Endothelial cell of umbilical vein (primary cell): ENCODE data around the gene WRAP73. TPM values are rescaled to one million over a fixed set of nuclear protein-coding genes. Genes with fewer than 3 reads are reported as not detected.

Experiments
- BruUV-seq: library from RNA; stranded (reverse); fragments of 400-500 nt; replicated peaks from 2 replicates; lab custom pipeline; 2021; lab: Mats Ljungman, UMichigan
- CTCF ChIA-PET: fragments of 300-600, 350-600 bp; sonication (Branson Sonifier 250); formaldehyde crosslinking; loops from one replicate; lab custom pipeline; 2021; ENCODE audit warnings: antibody characterized with exemption, inconsistent platforms; lab: Charles Lee
- POLR2A ChIA-PET: fragments of 300-600, 350-600 bp; sonication (Branson Sonifier 250); formaldehyde crosslinking; loops from one replicate; lab custom pipeline; 2021; ENCODE audit warnings: antibody characterized with exemption, inconsistent platforms; lab: Charles Lee
- DNase-seq: peaks from one replicate; pipeline ENCODE4 v3.0.0-alpha.2; 2011; ENCODE audit warnings: low read depth, low spot score
- FAIRE-seq: peaks from 2 replicates; lab custom pipeline; 2011; peaks lifted over from hg19 to GRCh38; lab: Jason Lieb, UNC
- H2AFZ ChIP-seq: 2 replicates; pipeline ENCODE4 v1.6.0; 2012; ENCODE audit warnings: low read depth, low read length, control low read depth, inconsistent platforms
- H3K27ac ChIP-seq: 2 replicates; pipeline ENCODE4 v1.5.1; 2011; ENCODE audit warnings: low read depth, mild to moderate bottlenecking, control low read depth, low read length, moderate library complexity; ENCODE audit not compliant: insufficient read depth
- H3K27me3 ChIP-seq, 2 experiments: 2 replicates each; pipeline versions ENCODE4 v1.6.0 to v1.6.1; 2011; ENCODE audit warnings: low read length in 2 of 2, mixed read lengths in 1 of 2; ENCODE audit not compliant: control insufficient read depth in 2 of 2, insufficient read depth in 2 of 2
- H3K36me3 ChIP-seq, 2 experiments: 2 replicates in 1 of 2; 3 replicates in 1 of 2; pipeline ENCODE4 v1.5.1; 2011; ENCODE audit warnings: low read length in 2 of 2, mild to moderate bottlenecking in 1 of 2, moderate library complexity in 1 of 2; ENCODE audit not compliant: control insufficient read depth in 2 of 2, insufficient read depth in 2 of 2; ENCODE audit errors: extremely low read depth in 1 of 2
- H3K4me1 ChIP-seq: 3 replicates; pipeline ENCODE4 v1.5.1; 2011; ENCODE audit warnings: mild to moderate bottlenecking, low read length; ENCODE audit not compliant: control insufficient read depth, insufficient read depth; ENCODE audit errors: extremely low read depth
- H3K4me2 ChIP-seq: 2 replicates; pipeline ENCODE4 v1.6.1; 2011; ENCODE audit warnings: low read length, control low read depth, mixed read lengths; ENCODE audit not compliant: insufficient read depth
- H3K4me3 ChIP-seq, 3 experiments: fragments of 200-600 bp in 1 of 3; sonication (generic), shearing (Covaris generic) in 1 of 3; replicated peaks in 1 of 3; 2 replicates each; pipeline ENCODE4 v1.5.1; 2011 to 2016; ENCODE audit warnings: control low read depth in 3 of 3, low read length in 3 of 3, mild to moderate bottlenecking in 2 of 3, inconsistent platforms in 1 of 3, low read depth in 1 of 3, moderate library complexity in 1 of 3; ENCODE audit not compliant: insufficient read depth in 1 of 3
- H3K79me2 ChIP-seq: 2 replicates; pipeline ENCODE4 v1.6.0; 2012; ENCODE audit warnings: low read length, inconsistent platforms; ENCODE audit not compliant: control insufficient read depth, insufficient read depth
- H3K9ac ChIP-seq: replicated peaks from 2 replicates; pipeline ENCODE3; 2011; ENCODE audit warnings: low read length, control low read depth; ENCODE audit not compliant: insufficient read depth; ENCODE audit errors: extremely low read depth
- H3K9me1 ChIP-seq: replicated peaks from 3 replicates; pipeline ENCODE4 v1.6.0; 2011; ENCODE audit warnings: mild to moderate bottlenecking, low read length; ENCODE audit not compliant: control insufficient read depth, insufficient read depth; ENCODE audit errors: extremely low read depth
- H3K9me3 ChIP-seq: replicated peaks from 2 replicates; pipeline ENCODE4 v1.5.1; 2012; ENCODE audit warnings: low read length, inconsistent platforms; ENCODE audit not compliant: control insufficient read depth, insufficient read depth
- H4K20me1 ChIP-seq: replicated peaks from 2 replicates; pipeline ENCODE3; 2011; ENCODE audit warnings: mild to moderate bottlenecking, low read length; ENCODE audit not compliant: control insufficient read depth, insufficient read depth; ENCODE audit errors: extremely low read depth
- EZH2 ChIP-seq: IDR thresholded peaks from 2 replicates; pipeline ENCODE4 v1.6.1; 2012; ENCODE audit warnings: borderline replicate concordance, low read depth, mild to moderate bottlenecking, moderate library complexity, low read length, inconsistent platforms; ENCODE audit not compliant: severe bottlenecking
- FOS ChIP-seq: IDR thresholded peaks from 2 replicates; pipeline ENCODE4 v1.6.1; 2011; ENCODE audit warnings: mild to moderate bottlenecking, low read length, moderate library complexity, borderline replicate concordance; ENCODE audit not compliant: insufficient read depth
- JUN ChIP-seq: IDR thresholded peaks from 2 replicates; pipeline ENCODE4 v1.6.1; 2011; ENCODE audit warnings: borderline replicate concordance, low read depth; ENCODE audit not compliant: insufficient read length, insufficient read depth
- MAX ChIP-seq: IDR thresholded peaks from 2 replicates; pipeline ENCODE4 v1.6.1; 2011; ENCODE audit not compliant: insufficient read depth, insufficient read length
- MYC ChIP-seq: IDR thresholded peaks from one replicate; pipeline ENCODE4 v1.6.1; 2011; ENCODE audit warnings: mild to moderate bottlenecking, low read depth, low read length
- POLR2A ChIP-seq: IDR thresholded peaks from 2 replicates; pipeline ENCODE4 v1.6.1; 2012; ENCODE audit warnings: low read depth, mild to moderate bottlenecking, control low read depth, low read length
- POLR2AphosphoS5 ChIP-seq: IDR thresholded peaks from 2 replicates; pipeline ENCODE4 v1.6.1; 2012; ENCODE audit warnings: low read depth, mild to moderate bottlenecking, control low read depth, low read length, moderate library complexity; ENCODE audit not compliant: insufficient read depth
- dilution Hi-C: fragments of 300-500 bp; cut with MboI; formaldehyde crosslinking; loops from one replicate; pipeline ENCODE4 v1.15.0; 2019; ENCODE audit warnings: low sequenced_read_pairs; ENCODE audit not compliant: extremely low pct_ligation_motif_present
- intact Hi-C: fragments of 100-400 bp; cut with micrococcal nuclease; formaldehyde crosslinking; loops from one replicate; pipeline ENCODE4 v1.10.0; 2022
- polyA plus RNA-seq, 4 experiments: library from polyadenylated mRNA; depleted of rRNA in 3 of 4; stranded (reverse) in 3 of 4; unstranded in 1 of 4; fragments of >200 nt; gene quantifications; 2 replicates each; pipeline versions ENCODE4 v1.2.1 to v1.2.3, GENCODE V29; 2011 to 2012; ENCODE audit warnings: missing spikeins in 1 of 4
- total RNA-seq: library from RNA; stranded (reverse); gene quantifications from 2 replicates; pipeline ENCODE4 v1.2.3, GENCODE V29; 2021
- TF ChIP-seq, protein P1 (sequence below), 2 donors: IDR thresholded peaks; 1 replicate in 1 of 2; 2 replicates in 1 of 2; pipeline ENCODE4 v1.5.1; 2011; ENCODE audit warnings: low read length in 2 of 2, mild to moderate bottlenecking in 2 of 2, moderate library complexity in 2 of 2, control low read depth in 1 of 2, inconsistent platforms in 1 of 2, low read depth in 1 of 2; ENCODE audit not compliant: insufficient read depth in 1 of 2; ENCODE audit errors: extremely low read depth in 1 of 2

The WRAP73 gene
- total and polyA plus RNA-seq, 2 donors (not counting 3 experiments of a cell fraction or from before 2014, with no cell fraction given): 23.0 to 50.7 TPM

DNA sequence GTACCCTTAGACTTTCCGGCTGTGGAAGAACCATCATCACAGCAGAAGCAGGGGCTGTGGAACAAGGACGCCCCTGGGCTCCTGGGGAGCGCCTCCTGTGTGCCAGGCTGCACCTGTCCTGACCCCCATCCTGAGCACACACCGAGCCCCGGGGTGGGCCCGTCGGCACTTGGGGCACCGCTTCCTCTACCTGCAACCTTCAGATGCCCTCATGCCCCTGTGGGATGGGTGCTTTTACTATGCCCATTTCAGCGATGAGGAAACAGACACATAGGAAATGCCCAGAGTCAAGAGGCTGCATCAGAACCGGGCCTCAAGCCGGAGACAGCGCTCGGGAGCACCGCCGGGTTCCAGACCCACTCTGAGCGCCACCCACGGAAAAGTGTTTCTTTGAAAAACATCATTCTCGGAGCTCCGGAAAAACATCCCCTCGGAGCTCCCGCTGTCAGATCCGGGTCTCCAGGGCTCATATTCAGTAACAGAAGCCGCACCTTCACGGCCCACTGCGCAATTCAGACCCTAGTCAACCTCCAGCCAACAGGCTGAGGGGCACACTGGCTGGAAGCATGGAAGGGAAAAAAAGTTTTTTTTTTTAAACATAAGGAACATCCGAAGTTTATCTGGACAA, 17.1 kb downstream of the WRAP73 start:
- no peaks in the 10 kb centered on the region for H3K27me3 ChIP-seq
- TF ChIP-seq MAX (no peak), FOS (no peak), POLR2AphosphoS5 (no peak), EZH2 (no peak), POLR2A (no peak), MYC (no peak), JUN (no peak)
- TF ChIP-seq, protein P1, sequence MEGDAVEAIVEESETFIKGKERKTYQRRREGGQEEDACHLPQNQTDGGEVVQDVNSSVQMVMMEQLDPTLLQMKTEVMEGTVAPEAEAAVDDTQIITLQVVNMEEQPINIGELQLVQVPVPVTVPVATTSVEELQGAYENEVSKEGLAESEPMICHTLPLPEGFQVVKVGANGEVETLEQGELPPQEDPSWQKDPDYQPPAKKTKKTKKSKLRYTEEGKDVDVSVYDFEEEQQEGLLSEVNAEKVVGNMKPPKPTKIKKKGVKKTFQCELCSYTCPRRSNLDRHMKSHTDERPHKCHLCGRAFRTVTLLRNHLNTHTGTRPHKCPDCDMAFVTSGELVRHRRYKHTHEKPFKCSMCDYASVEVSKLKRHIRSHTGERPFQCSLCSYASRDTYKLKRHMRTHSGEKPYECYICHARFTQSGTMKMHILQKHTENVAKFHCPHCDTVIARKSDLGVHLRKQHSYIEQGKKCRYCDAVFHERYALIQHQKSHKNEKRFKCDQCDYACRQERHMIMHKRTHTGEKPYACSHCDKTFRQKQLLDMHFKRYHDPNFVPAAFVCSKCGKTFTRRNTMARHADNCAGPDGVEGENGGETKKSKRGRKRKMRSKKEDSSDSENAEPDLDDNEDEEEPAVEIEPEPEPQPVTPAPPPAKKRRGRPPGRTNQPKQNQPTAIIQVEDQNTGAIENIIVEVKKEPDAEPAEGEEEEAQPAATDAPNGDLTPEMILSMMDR (IDR thresholded peaks at IDR 0.05; ENCODE audit: extremely low read depth in 1 of 2, insufficient read depth in 1 of 2, low read depth in 1 of 2, low read length in 2 of 2): no peak
- no peak for DNase-seq
- H3K9ac ChIP-seq: no peak overlapping the region
- H3K9me1 ChIP-seq: no peaks in the 10 kb centered on the region
- H4K20me1 ChIP-seq: no peaks in the 10 kb centered on the region
- H3K4me1 ChIP-seq: no peaks in the 10 kb centered on the region
- H3K9me3 ChIP-seq: no peaks in the 10 kb centered on the region
- no peak overlapping the region for H3K27ac ChIP-seq
- no peaks in the 10 kb centered on the region for H3K79me2 ChIP-seq
- no peak overlapping the region for H3K4me2 ChIP-seq
- FAIRE-seq: no peak
- peaks cover 0 to 46% of the 10 kb centered on the region in 2 experiments for H3K36me3 ChIP-seq
- H2AFZ ChIP-seq: no peak overlapping the region
- CTCF ChIA-PET: no interaction called here
- dilution Hi-C loops (no loop called here), intact Hi-C loops (no loop called here)
- POLR2A ChIA-PET: no interaction called here
- no peak overlapping the region for H3K4me3 ChIP-seq
- BruUV-seq: no TSS peak
